Glomerular endothelial cell (primary cell): ENCODE results near the gene TCF20. TPM values are rescaled to one million over a fixed set of nuclear protein-coding genes. Genes with fewer than 3 reads are reported as not detected.

Experiments
- total RNA-seq: library from RNA; depleted of rRNA; stranded (reverse); fragments of >200 nt; gene quantifications from 2 replicates; pipeline ENCODE4 v1.2.3, GENCODE V29; 2015

TCF20 gene
- total RNA-seq, 1 donor from 2014 or later: 24.3 TPM

Other genes starting within 250 kb of the TCF20 start
- 33.4 and 41.9 TPM in 2 replicates for gene NAGA, start 199.8 kb downstream of the TCF20 start, total RNA-seq
- 17.3 and 18.9 TPM in 2 replicates for gene PHETA2, start 196.4 kb downstream of the TCF20 start, total RNA-seq
- gene SMDT1, start 191.0 kb downstream of the TCF20 start, total RNA-seq: 5.8 and 7.6 TPM in 2 replicates
- gene NDUFA6, start 179.9 kb downstream of the TCF20 start, total RNA-seq: 50.3 and 104 TPM in 2 replicates
- gene CYP2D6, start 139.8 kb downstream of the TCF20 start, total RNA-seq: 0.76 TPM in 1 of 2 replicates, not detected in the other
- gene NFAM1, start 161.8 kb upstream of the TCF20 start, total RNA-seq: not detected in 2 replicates
- 20.6 and 28.5 TPM in 2 replicates for gene RRP7A, start 249.1 kb upstream of the TCF20 start, total RNA-seq